Measurements from ENCODE around the gene HEBP1. TPM values are rescaled to one million over a fixed set of nuclear protein-coding genes. Genes with fewer than 3 reads are reported as not detected.

HEBP1 gene
- total and polyA plus RNA-seq, 5 donors from 2014 or later, result 12.1 to 26.3 (median 21.8) TPM

- peaks cover 13% of the 10 kb centered on the region for H3K27me3 Mint-ChIP-seq
- H3K36me3 Mint-ChIP-seq, result peaks cover 3% of the 10 kb centered on the region
- H3K27ac Mint-ChIP-seq, result peak overlapping the region in 1 of 3 donors; percentile 48
- H3K27me3 ChIP-seq (ENCODE audit: control insufficient read depth, insufficient read depth, low read length), result no peaks in the 10 kb centered on the region
- DNase-seq (no peak), ATAC-seq (ENCODE audit: low read depth in 2 of 2) (no peak)
- H3K4me3 ChIP-seq (ENCODE audit: low read depth, low read length), result no peak overlapping the region
- no peaks in the 10 kb centered on the region for H3K9me3 Mint-ChIP-seq
- H3K4me1 Mint-ChIP-seq, result peaks cover 0 to 4% (median 0%) of the 10 kb centered on the region in 4 donors
- H3K4me3 Mint-ChIP-seq, result no peak overlapping the region
- H3K27ac ChIP-seq (ENCODE audit: insufficient read depth, low read length, poor library complexity, severe bottlenecking), result no peak overlapping the region
- no peaks in the 10 kb centered on the region for H3K4me1 ChIP-seq (ENCODE audit: control insufficient read depth, insufficient read depth, low read length, poor library complexity, severe bottlenecking)
- H3K36me3 ChIP-seq (ENCODE audit: control insufficient read depth, insufficient read depth, low read length), result no peaks in the 10 kb centered on the region
- H3K9me3 ChIP-seq (ENCODE audit: control insufficient read depth in 2 of 2, low read length in 2 of 2), result no peaks in the 10 kb centered on the region
Observed at GRCh38 chr12:12934556-12934955, 65.5 kb downstream of the HEBP1 start.

GRCh38 chr12:12933742-12934141 lies 66.3 kb downstream of the HEBP1 start:
- Histone ChIP-seq H3K36me3 (ENCODE audit: control insufficient read depth, insufficient read depth, low read length) (no peaks in the 10 kb centered on the region), H3K4me3 (ENCODE audit: low read depth, low read length) (no peak overlapping the region), H3K27ac (ENCODE audit: insufficient read depth, low read length, poor library complexity, severe bottlenecking) (no peak overlapping the region), H3K9me3 (ENCODE audit: control insufficient read depth in 2 of 2, low read length in 2 of 2) (no peaks in the 10 kb centered on the region), H3K4me1 (ENCODE audit: control insufficient read depth, insufficient read depth, low read length, poor library complexity, severe bottlenecking) (no peaks in the 10 kb centered on the region), H3K27me3 (ENCODE audit: control insufficient read depth, insufficient read depth, low read length) (no peaks in the 10 kb centered on the region)
- ATAC-seq (ENCODE audit: low read depth in 2 of 2) (no peak), DNase-seq (no peak)
- H3K4me3 Mint-ChIP-seq, result no peak overlapping the region
- no peak overlapping the region for H3K27ac Mint-ChIP-seq
- peaks cover 3% of the 10 kb centered on the region for H3K36me3 Mint-ChIP-seq
- H3K27me3 Mint-ChIP-seq, result peaks cover 5% of the 10 kb centered on the region
- H3K4me1 Mint-ChIP-seq, result peaks cover 0 to 4% (median 0%) of the 10 kb centered on the region in 4 donors
- H3K9me3 Mint-ChIP-seq, result no peaks in the 10 kb centered on the region

DNA sequence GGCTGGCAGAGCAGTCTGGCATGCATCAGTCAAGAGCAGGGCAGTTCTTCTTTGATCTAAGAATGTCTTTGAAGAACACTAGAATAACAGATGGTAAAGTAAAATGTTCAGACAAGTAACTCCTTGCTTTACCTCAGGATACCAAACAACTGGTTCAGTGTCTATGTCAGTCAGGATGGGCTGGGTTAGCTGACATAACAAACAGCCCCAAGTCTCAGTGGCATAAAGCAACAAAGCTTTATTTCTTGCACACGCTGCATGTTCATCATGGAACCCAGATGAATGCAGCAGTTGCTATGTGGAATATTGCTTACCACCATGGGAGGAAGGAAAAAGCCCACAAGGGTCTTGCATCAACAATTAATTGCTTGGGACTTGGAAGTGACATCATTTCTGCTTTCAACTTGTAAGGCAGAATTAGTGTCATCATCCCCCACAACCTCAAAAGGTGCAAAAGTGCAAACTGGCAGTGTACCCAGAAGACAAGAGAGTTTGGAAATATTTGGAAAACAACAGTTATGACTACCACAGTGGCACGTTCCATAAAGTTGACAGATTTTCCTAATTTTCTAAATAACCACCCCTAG lies 69.3 kb downstream of the HEBP1 start:
- Mint-ChIP-seq H3K36me3 (peaks cover 3% of the 10 kb centered on the region), H3K4me1 (peaks cover 0 to 4% (median 0%) of the 10 kb centered on the region in 4 donors)
- H3K4me1 ChIP-seq (ENCODE audit: control insufficient read depth, insufficient read depth, low read length, poor library complexity, severe bottlenecking), result no peaks in the 10 kb centered on the region

GRCh38 chr12:12929696-12930095 lies 70.4 kb downstream of the HEBP1 start:
- Histone ChIP-seq H3K27ac (ENCODE audit: insufficient read depth, low read length, poor library complexity, severe bottlenecking) (no peak overlapping the region), H3K9me3 (ENCODE audit: control insufficient read depth in 2 of 2, low read length in 2 of 2) (no peaks in the 10 kb centered on the region), H3K4me1 (ENCODE audit: control insufficient read depth, insufficient read depth, low read length, poor library complexity, severe bottlenecking) (no peaks in the 10 kb centered on the region), H3K4me3 (ENCODE audit: low read depth, low read length) (no peak overlapping the region), H3K36me3 (ENCODE audit: control insufficient read depth, insufficient read depth, low read length) (no peaks in the 10 kb centered on the region), H3K27me3 (ENCODE audit: control insufficient read depth, insufficient read depth, low read length) (peaks cover 2% of the 10 kb centered on the region)
- Mint-ChIP-seq H3K27me3 (no peaks in the 10 kb centered on the region), H3K27ac (no peak overlapping the region), H3K36me3 (peaks cover 3% of the 10 kb centered on the region), H3K4me3 (no peak overlapping the region), H3K4me1 (peaks cover 0 to 4% (median 0%) of the 10 kb centered on the region in 4 donors), H3K9me3 (no peaks in the 10 kb centered on the region)
- DNase-seq, result no peak
- ATAC-seq (ENCODE audit: low read depth in 2 of 2), result no peak

More for the DNA sequence above, 69.3 kb downstream of the HEBP1 start:
- no peak overlapping the region for H3K4me3 Mint-ChIP-seq
- no peak overlapping the region for H3K27ac Mint-ChIP-seq
- peaks cover 2% of the 10 kb centered on the region for H3K27me3 ChIP-seq (ENCODE audit: control insufficient read depth, insufficient read depth, low read length)
- H3K36me3 ChIP-seq (ENCODE audit: control insufficient read depth, insufficient read depth, low read length), result no peaks in the 10 kb centered on the region
- no peak overlapping the region for H3K27ac ChIP-seq (ENCODE audit: insufficient read depth, low read length, poor library complexity, severe bottlenecking)
- H3K9me3 Mint-ChIP-seq, result no peaks in the 10 kb centered on the region
- DNase-seq (no peak), ATAC-seq (ENCODE audit: low read depth in 2 of 2) (no peak)
- H3K4me3 ChIP-seq (ENCODE audit: low read depth, low read length), result no peak overlapping the region
- H3K9me3 ChIP-seq (ENCODE audit: control insufficient read depth in 2 of 2, low read length in 2 of 2), result no peaks in the 10 kb centered on the region
- H3K27me3 Mint-ChIP-seq, result peaks cover 5% of the 10 kb centered on the region

GRCh38 chr12:12927211-12928079 lies 72.6 kb downstream of the HEBP1 start:
- H3K4me3 Mint-ChIP-seq, result peak overlapping the region in 3 of 4 donors; percentile 34 to 81 (median 65)
- H3K4me1 Mint-ChIP-seq, result peaks cover 0 to 4% (median 0%) of the 10 kb centered on the region in 4 donors
- H3K4me1 ChIP-seq (ENCODE audit: control insufficient read depth, insufficient read depth, low read length, poor library complexity, severe bottlenecking), result no peaks in the 10 kb centered on the region
- H3K9me3 Mint-ChIP-seq, result no peaks in the 10 kb centered on the region
- H3K27ac ChIP-seq (ENCODE audit: insufficient read depth, low read length, poor library complexity, severe bottlenecking), result no peak overlapping the region
- peak overlapping the region; percentile 66 for H3K4me3 ChIP-seq (ENCODE audit: low read depth, low read length)
- H3K27ac Mint-ChIP-seq, result peak overlapping the region in 2 of 3 donors; percentile 53 to 74
- H3K9me3 ChIP-seq (ENCODE audit: control insufficient read depth in 2 of 2, low read length in 2 of 2), result no peaks in the 10 kb centered on the region
- H3K27me3 Mint-ChIP-seq, result peaks cover 6% of the 10 kb centered on the region
- peaks cover 2% of the 10 kb centered on the region for H3K27me3 ChIP-seq (ENCODE audit: control insufficient read depth, insufficient read depth, low read length)
- H3K36me3 Mint-ChIP-seq, result peaks cover 3% of the 10 kb centered on the region
- no peaks in the 10 kb centered on the region for H3K36me3 ChIP-seq (ENCODE audit: control insufficient read depth, insufficient read depth, low read length)
- ATAC-seq (ENCODE audit: low read depth in 2 of 2), result no peak
- DNase-seq, result peak; percentile 50 to 78 (median 56)

DNA sequence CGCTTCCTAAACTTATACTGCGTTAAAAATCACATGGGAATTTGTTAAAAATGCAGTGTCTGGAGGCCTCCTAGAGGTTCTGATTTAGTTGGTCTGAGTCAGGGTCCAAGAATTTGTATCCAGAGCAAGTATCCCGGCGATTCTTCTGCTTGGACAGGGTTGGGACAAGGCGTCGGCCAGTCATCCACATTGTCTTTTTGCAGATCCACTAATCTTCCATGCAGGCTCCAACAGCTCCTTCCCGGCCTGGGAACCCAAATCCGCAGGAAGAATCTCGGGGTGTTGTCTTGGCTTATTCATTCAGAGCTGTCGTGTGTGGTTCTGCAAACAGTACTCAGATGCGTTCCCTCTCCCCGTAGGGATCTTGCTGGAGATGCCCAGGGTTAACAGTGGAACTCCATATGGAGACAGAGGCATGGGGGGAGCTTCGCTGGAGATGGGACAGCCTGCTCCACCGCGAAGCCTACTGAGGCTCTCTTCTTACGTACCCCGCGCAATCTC lies 73.4 kb downstream of the HEBP1 start:
- no peak overlapping the region for H3K4me3 ChIP-seq (ENCODE audit: low read depth, low read length)
- H3K27me3 Mint-ChIP-seq, result peaks cover 6% of the 10 kb centered on the region
- H3K4me1 ChIP-seq (ENCODE audit: control insufficient read depth, insufficient read depth, low read length, poor library complexity, severe bottlenecking), result no peaks in the 10 kb centered on the region
- no peaks in the 10 kb centered on the region for H3K36me3 ChIP-seq (ENCODE audit: control insufficient read depth, insufficient read depth, low read length)
- H3K27ac Mint-ChIP-seq, result peak overlapping the region in 1 of 3 donors; percentile 74
- H3K27ac ChIP-seq (ENCODE audit: insufficient read depth, low read length, poor library complexity, severe bottlenecking), result no peak overlapping the region
- H3K27me3 ChIP-seq (ENCODE audit: control insufficient read depth, insufficient read depth, low read length), result peaks cover 2% of the 10 kb centered on the region
- peak overlapping the region in 1 of 4 donors; percentile 34 for H3K4me3 Mint-ChIP-seq
- DNase-seq, result no peak
- peaks cover 3% of the 10 kb centered on the region for H3K36me3 Mint-ChIP-seq
- H3K9me3 Mint-ChIP-seq, result no peaks in the 10 kb centered on the region
- H3K9me3 ChIP-seq (ENCODE audit: control insufficient read depth in 2 of 2, low read length in 2 of 2), result no peaks in the 10 kb centered on the region
- peaks cover 0 to 4% (median 0%) of the 10 kb centered on the region in 4 donors for H3K4me1 Mint-ChIP-seq
- no peak for ATAC-seq (ENCODE audit: low read depth in 2 of 2)

DNA sequence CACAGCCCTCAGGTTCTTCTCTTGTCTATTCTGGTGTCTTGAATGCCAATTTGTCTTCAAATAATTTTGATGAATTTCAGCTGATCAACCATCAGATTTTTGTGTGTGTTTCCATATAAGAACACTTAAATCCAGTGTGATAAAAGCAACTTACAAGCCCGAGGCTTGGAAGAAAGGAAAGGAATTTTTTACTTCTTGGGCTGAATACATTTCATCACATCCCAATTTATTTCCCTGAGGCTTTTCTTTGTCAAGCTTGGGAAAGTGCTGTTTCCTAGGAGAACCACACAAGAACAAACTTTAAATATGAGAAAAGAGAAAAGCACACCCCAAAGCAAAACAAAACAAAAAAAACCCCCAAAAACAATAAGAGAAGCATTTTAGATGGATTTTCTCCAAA lies 74.7 kb downstream of the HEBP1 start:
- no peaks in the 10 kb centered on the region for H3K4me1 ChIP-seq (ENCODE audit: control insufficient read depth, insufficient read depth, low read length, poor library complexity, severe bottlenecking)
- Mint-ChIP-seq H3K36me3 (peaks cover 2% of the 10 kb centered on the region), H3K27ac (no peak overlapping the region), H3K4me1 (no peaks in the 10 kb centered on the region), H3K27me3 (peaks cover 6% of the 10 kb centered on the region), H3K4me3 (no peak overlapping the region), H3K9me3 (no peaks in the 10 kb centered on the region)
- no peaks in the 10 kb centered on the region for H3K9me3 ChIP-seq (ENCODE audit: control insufficient read depth in 2 of 2, low read length in 2 of 2)
- H3K4me3 ChIP-seq (ENCODE audit: low read depth, low read length), result no peak overlapping the region
- no peak for ATAC-seq (ENCODE audit: low read depth in 2 of 2)
- H3K36me3 ChIP-seq (ENCODE audit: control insufficient read depth, insufficient read depth, low read length), result no peaks in the 10 kb centered on the region
- H3K27me3 ChIP-seq (ENCODE audit: control insufficient read depth, insufficient read depth, low read length), result peaks cover 2% of the 10 kb centered on the region
- DNase-seq, result no peak
- no peak overlapping the region for H3K27ac ChIP-seq (ENCODE audit: insufficient read depth, low read length, poor library complexity, severe bottlenecking)
